Tibial artery (tissue), 4 donors: ENCODE data around the gene MCF2L2.

Source experiments
- DNase-seq, 2 donors: peaks; one replicate each; pipeline ENCODE4 v3.0.0-alpha.2; 2019
- H3K27ac ChIP-seq, 2 donors: fragments of 200-600 bp; sonication (generic) in 1 of 2; 1 replicate in 1 of 2; 2 replicates in 1 of 2; pipeline ENCODE4 v1.5.1; 2018 to 2019; ENCODE audit warnings: mild to moderate bottlenecking in 1 of 2
- H3K27me3 ChIP-seq, 2 donors: fragments of 200-600 bp; sonication (generic) in 1 of 2; one replicate each; pipeline versions ENCODE4 v1.5.1 to v1.6.0; 2016 to 2019
- H3K36me3 ChIP-seq, 3 donors: fragments of 200-600 bp; sonication (generic) in 2 of 3; one replicate each; pipeline ENCODE4 v1.5.1; 2016 to 2019; ENCODE audit warnings: mild to moderate bottlenecking in 2 of 3
- H3K4me1 ChIP-seq, 4 donors: fragments of 200-600 bp; sonication (generic) in 2 of 4; 1 replicate in 3 of 4; 2 replicates in 1 of 4; pipeline ENCODE4 v1.5.1; 2016 to 2019
- H3K4me3 ChIP-seq, 2 donors: fragments of 200-600 bp; sonication (generic) in 1 of 2; 1 replicate in 1 of 2; 2 replicates in 1 of 2; pipeline ENCODE4 v1.5.1; 2018 to 2019; ENCODE audit warnings: mild to moderate bottlenecking in 2 of 2
- H3K9me3 ChIP-seq, 3 donors: fragments of 200-600 bp; sonication (generic) in 1 of 3; one replicate each; pipeline ENCODE4 v1.5.1; 2016 to 2019
- CTCF ChIP-seq, 2 experiments: fragments of 200-600 bp in 1 of 2; fragments of 450-650 bp in 1 of 2; IDR thresholded peaks; one replicate each; pipeline ENCODE4 v1.5.1; 2017 to 2019; ENCODE audit warnings: antibody characterized with exemption in 2 of 2, mild to moderate bottlenecking in 1 of 2, moderate library complexity in 1 of 2
- intact Hi-C: fragments of 100-400 bp; cut with DNase I; formaldehyde crosslinking; loops from one replicate; pipeline ENCODE4 v1.15.0; 2023; ENCODE audit warnings: low total_unique reads

Gene MCF2L2

DNA sequence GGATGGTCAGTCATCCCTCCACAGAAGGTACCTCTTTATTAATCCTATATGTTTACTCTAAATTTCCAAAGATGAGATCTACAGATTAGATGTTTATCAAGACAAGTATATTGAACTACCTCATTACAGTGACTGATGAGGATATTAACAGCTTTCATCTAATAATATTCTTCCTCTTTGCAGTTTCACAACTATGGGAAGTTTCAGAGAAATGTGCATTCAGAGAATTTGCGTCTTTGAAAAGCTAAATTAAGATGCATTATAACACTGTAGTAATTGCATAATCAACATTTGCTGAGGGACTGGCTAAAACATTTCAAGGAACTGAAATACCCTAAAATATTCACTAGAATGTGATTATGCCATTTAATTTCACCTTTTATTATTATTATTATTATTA lies 46.7 kb downstream of the MCF2L2 start:
- TF ChIP-seq CTCF (IDR thresholded peaks at IDR 0.05) = no peak
- DNase-seq = no peak
- Histone ChIP-seq H3K36me3 (no peaks in the 10 kb centered on the region), H3K4me3 (no peak overlapping the region), H3K4me1 (no peaks in the 10 kb centered on the region), H3K27ac (no peak overlapping the region), H3K9me3 (no peaks in the 10 kb centered on the region), H3K27me3 (no peaks in the 10 kb centered on the region)
- intact Hi-C loops = no loop called here

DNA sequence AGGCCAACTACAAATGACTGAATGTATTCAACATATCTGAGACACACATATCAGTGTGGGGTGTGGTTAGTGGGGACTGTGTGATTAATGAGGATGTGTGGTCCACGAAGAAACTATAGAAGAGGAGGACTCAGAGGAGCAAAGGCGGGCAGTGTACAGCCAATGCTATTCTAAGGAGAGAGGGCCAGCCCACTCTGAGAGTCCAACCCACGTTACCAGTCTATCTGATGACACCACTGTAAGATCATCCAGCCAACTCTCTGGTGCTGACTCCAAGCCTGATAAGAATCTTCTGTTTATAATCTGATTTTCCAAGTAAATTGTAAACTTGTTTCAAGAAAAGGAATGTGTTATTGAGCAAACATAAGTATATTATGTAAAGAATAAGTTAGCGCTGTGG lies 47.2 kb downstream of the MCF2L2 start:
- Histone ChIP-seq H3K4me3 (no peak overlapping the region), H3K36me3 (no peaks in the 10 kb centered on the region), H3K27me3 (no peaks in the 10 kb centered on the region), H3K27ac (no peak overlapping the region), H3K4me1 (no peaks in the 10 kb centered on the region), H3K9me3 (no peaks in the 10 kb centered on the region)
- no peak for DNase-seq
- TF ChIP-seq CTCF (IDR thresholded peaks at IDR 0.05) = no peak
- intact Hi-C loops = no loop called here

DNA sequence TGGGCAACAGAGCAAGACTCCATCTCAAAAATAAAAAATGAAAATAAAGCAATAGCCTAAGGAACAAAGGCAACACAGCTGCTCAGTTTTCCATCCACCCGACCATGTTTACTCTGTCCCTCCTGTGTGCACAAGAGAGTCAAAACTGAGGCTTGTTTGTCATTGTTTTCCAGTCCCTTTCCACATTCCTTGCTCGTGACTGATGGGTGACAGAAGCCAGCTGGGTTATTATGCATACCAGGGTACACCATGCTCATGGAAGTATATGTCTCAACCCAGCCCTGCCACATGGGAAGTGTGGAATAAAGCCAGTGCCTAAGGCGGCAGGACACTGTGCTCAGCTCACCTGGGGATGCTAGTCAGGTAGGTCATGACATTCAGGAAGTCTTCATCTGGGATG lies 49.5 kb downstream of the MCF2L2 start:
- Histone ChIP-seq H3K27ac (no peak overlapping the region), H3K4me1 (no peaks in the 10 kb centered on the region), H3K27me3 (peaks cover 0 to 7% of the 10 kb centered on the region in 2 donors), H3K4me3 (no peak overlapping the region), H3K36me3 (no peaks in the 10 kb centered on the region), H3K9me3 (no peaks in the 10 kb centered on the region)
- TF ChIP-seq CTCF (IDR thresholded peaks at IDR 0.05) = no peak
- DNase-seq = no peak
- intact Hi-C loops = no loop called here

DNA sequence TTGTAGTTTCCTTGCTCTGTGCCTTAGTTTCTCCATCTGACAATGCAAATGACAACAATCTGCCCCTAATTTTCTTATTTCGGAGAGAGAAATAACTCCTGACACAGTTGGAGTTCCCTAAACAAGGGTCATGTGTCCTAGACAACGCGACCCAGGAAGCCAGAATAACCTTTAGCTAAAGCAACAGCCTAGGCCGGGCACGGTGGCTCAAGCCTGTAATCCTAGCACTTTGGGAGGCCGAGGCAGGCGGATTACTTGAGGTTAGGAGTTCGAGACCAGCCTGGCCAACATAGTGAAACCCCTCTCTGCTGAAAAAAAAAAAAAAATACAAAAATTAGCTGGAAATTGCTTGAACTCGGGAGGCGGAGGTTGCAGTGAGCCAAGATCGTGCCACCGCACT lies 49.9 kb downstream of the MCF2L2 start:
- peaks cover 0 to 9% of the 10 kb centered on the region in 2 donors for H3K27me3 ChIP-seq
- intact Hi-C loops = no loop called here
- TF ChIP-seq CTCF (IDR thresholded peaks at IDR 0.05) = no peak
- H3K4me3 ChIP-seq = no peak overlapping the region
- H3K9me3 ChIP-seq = no peaks in the 10 kb centered on the region
- no peak overlapping the region for H3K27ac ChIP-seq
- H3K36me3 ChIP-seq = no peaks in the 10 kb centered on the region
- DNase-seq = no peak
- no peaks in the 10 kb centered on the region for H3K4me1 ChIP-seq

- intact Hi-C loops = no loop called here
- no peak for TF ChIP-seq CTCF (IDR thresholded peaks at IDR 0.05)
- DNase-seq = no peak
- no peak overlapping the region for H3K4me3 ChIP-seq
- H3K9me3 ChIP-seq = no peaks in the 10 kb centered on the region
- H3K36me3 ChIP-seq = no peaks in the 10 kb centered on the region
- H3K27ac ChIP-seq = no peak overlapping the region
- peaks cover 0 to 9% of the 10 kb centered on the region in 2 donors for H3K27me3 ChIP-seq
- H3K4me1 ChIP-seq = no peaks in the 10 kb centered on the region
Observed at GRCh38 chr3:183378008-183378407, 50.4 kb downstream of the MCF2L2 start.

DNA sequence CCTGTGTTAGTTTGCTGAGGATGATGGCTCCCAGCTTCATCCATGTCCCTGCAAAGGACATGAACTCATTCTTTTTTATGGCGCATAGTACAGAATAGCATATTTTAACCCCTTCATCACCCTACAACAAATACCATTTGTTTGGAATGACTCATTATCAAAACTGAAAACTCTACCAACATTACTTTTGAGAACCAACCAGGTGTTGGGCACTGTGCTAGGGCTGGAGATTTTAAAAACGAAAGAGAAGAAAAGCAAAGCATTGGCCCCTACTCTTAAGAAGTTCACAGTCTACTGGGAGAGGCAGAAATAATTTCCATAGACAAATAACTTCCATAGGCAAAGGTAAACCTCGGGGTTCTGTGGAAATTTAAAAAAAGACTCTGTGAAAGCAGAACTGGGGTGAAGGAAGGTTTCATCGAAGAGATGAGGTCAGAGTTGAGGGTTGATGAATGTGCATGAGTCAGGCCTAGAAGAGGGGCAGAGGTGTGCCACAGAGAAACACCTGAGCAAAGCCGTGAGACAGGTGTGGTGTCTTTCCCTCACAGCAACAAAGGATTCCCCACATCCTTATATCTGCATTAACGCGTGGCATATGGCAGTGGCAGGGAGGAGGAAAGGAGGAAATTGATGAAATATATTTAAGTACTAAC lies 51.0 kb downstream of the MCF2L2 start:
- no peaks in the 10 kb centered on the region for H3K9me3 ChIP-seq
- peaks cover 0 to 9% of the 10 kb centered on the region in 2 donors for H3K27me3 ChIP-seq
- no peak for DNase-seq
- no peaks in the 10 kb centered on the region for H3K4me1 ChIP-seq
- intact Hi-C loops = no loop called here
- H3K27ac ChIP-seq = no peak overlapping the region
- no peaks in the 10 kb centered on the region for H3K36me3 ChIP-seq
- H3K4me3 ChIP-seq = no peak overlapping the region
- TF ChIP-seq CTCF (IDR thresholded peaks at IDR 0.05) = no peak
